ENCODE measurements around the gene PDE7B. TPM values are rescaled to one million over a fixed set of nuclear protein-coding genes. Genes with fewer than 3 reads are reported as not detected.

The PDE7B gene
- total RNA-seq, 2 experiments from 2014 or later = not detected

GRCh38 chr6:136191606-136192312 lies 340.3 kb downstream of the PDE7B start:
- ChIA-PET POLR2A (interaction anchor here (0.6 kb wide), 1 partner anchor 430 kb away, joined by 3 read pairs; no protein-coding TSS in a partner anchor), CTCF (ENCODE audit: unreplicated experiment) (no interaction called here)
- intact Hi-C loops (cut with micrococcal nuclease; ENCODE audit: unreplicated experiment) = no loop called here

GRCh38 chr6:136192902-136193301 lies 341.4 kb downstream of the PDE7B start:
- H3K27ac ChIP-seq (ENCODE audit: low read depth, low read length, poor library complexity, severe bottlenecking) = no peak overlapping the region
- no peaks in the 10 kb centered on the region for H3K36me3 ChIP-seq (ENCODE audit: insufficient read depth, low read length)
- no peaks in the 10 kb centered on the region for H3K9me2 ChIP-seq (ENCODE audit: insufficient read depth, low read length)
- ChIA-PET CTCF (ENCODE audit: unreplicated experiment) (no interaction called here), POLR2A (no interaction called here)
- H2AFZ ChIP-seq (ENCODE audit: low read length) = no peak overlapping the region
- DNase-seq (ENCODE audit: low spot score) = no peak
- H3K79me2 ChIP-seq (ENCODE audit: insufficient read depth, low read depth, low read length) = no peaks in the 10 kb centered on the region
- no peaks in the 10 kb centered on the region for H3K4me1 ChIP-seq (ENCODE audit: insufficient read depth, low read length, poor library complexity, severe bottlenecking)
- no TSS peak for BruUV-seq (replicated peaks)
- H3K4me2 ChIP-seq (ENCODE audit: low read length) = no peak overlapping the region
- no peak for TF ChIP-seq EZH2phosphoT487 (IDR thresholded peaks at IDR 0.05; ENCODE audit: borderline replicate concordance, low read depth, low read length)
- H4K20me1 ChIP-seq (ENCODE audit: insufficient read depth, low read length) = no peaks in the 10 kb centered on the region
- H3K9me3 ChIP-seq (ENCODE audit: low read length) = no peaks in the 10 kb centered on the region
- intact Hi-C loops (cut with micrococcal nuclease; ENCODE audit: unreplicated experiment) = no loop called here
- H3K4me3 ChIP-seq (ENCODE audit: low read depth, low read length, poor library complexity, severe bottlenecking) = no peak overlapping the region

More at GRCh38 chr6:136191606-136192312, 340.3 kb downstream of the PDE7B start:
- no peak overlapping the region for H3K4me3 ChIP-seq (ENCODE audit: low read depth, low read length, poor library complexity, severe bottlenecking)
- H3K4me2 ChIP-seq (ENCODE audit: low read length) = no peak overlapping the region
- H3K4me1 ChIP-seq (ENCODE audit: insufficient read depth, low read length, poor library complexity, severe bottlenecking) = no peaks in the 10 kb centered on the region
- no peaks in the 10 kb centered on the region for H3K36me3 ChIP-seq (ENCODE audit: insufficient read depth, low read length)
- BruUV-seq (replicated peaks) = no TSS peak
- no peaks in the 10 kb centered on the region for H3K9me3 ChIP-seq (ENCODE audit: low read length)
- no peak for TF ChIP-seq CTCF (conservative IDR thresholded peaks at IDR 0.05; ENCODE audit: low read length)
- no peak for TF ChIP-seq EZH2phosphoT487 (IDR thresholded peaks at IDR 0.05; ENCODE audit: borderline replicate concordance, low read depth, low read length)
- H3K79me2 ChIP-seq (ENCODE audit: insufficient read depth, low read depth, low read length) = no peaks in the 10 kb centered on the region
- H4K20me1 ChIP-seq (ENCODE audit: insufficient read depth, low read length) = no peaks in the 10 kb centered on the region
- no peak overlapping the region for H3K27ac ChIP-seq (ENCODE audit: low read depth, low read length, poor library complexity, severe bottlenecking)
- H3K9me2 ChIP-seq (ENCODE audit: insufficient read depth, low read length) = no peaks in the 10 kb centered on the region
- DNase-seq (ENCODE audit: low spot score) = no peak
- H2AFZ ChIP-seq (ENCODE audit: low read length) = no peak overlapping the region

- TF ChIP-seq EZH2phosphoT487 (IDR thresholded peaks at IDR 0.05; ENCODE audit: borderline replicate concordance, low read depth, low read length) (no peak), CTCF (conservative IDR thresholded peaks at IDR 0.05; ENCODE audit: low read length) (no peak)
- no peaks in the 10 kb centered on the region for H3K4me1 ChIP-seq (ENCODE audit: insufficient read depth, low read length, poor library complexity, severe bottlenecking)
- no peak overlapping the region for H3K27ac ChIP-seq (ENCODE audit: low read depth, low read length, poor library complexity, severe bottlenecking)
- intact Hi-C loops (cut with micrococcal nuclease; ENCODE audit: unreplicated experiment) = no loop called here
- no TSS peak for BruUV-seq (replicated peaks)
- no peak overlapping the region for H3K4me3 ChIP-seq (ENCODE audit: low read depth, low read length, poor library complexity, severe bottlenecking)
- POLR2A ChIA-PET = no interaction called here
- no peaks in the 10 kb centered on the region for H3K9me2 ChIP-seq (ENCODE audit: insufficient read depth, low read length)
- H3K79me2 ChIP-seq (ENCODE audit: insufficient read depth, low read depth, low read length) = no peaks in the 10 kb centered on the region
- no peaks in the 10 kb centered on the region for H3K36me3 ChIP-seq (ENCODE audit: insufficient read depth, low read length)
- no peaks in the 10 kb centered on the region for H4K20me1 ChIP-seq (ENCODE audit: insufficient read depth, low read length)
- no peaks in the 10 kb centered on the region for H3K9me3 ChIP-seq (ENCODE audit: low read length)
- DNase-seq (ENCODE audit: low spot score) = no peak
- H2AFZ ChIP-seq (ENCODE audit: low read length) = no peak overlapping the region
- H3K4me2 ChIP-seq (ENCODE audit: low read length) = no peak overlapping the region
- CTCF ChIA-PET (ENCODE audit: unreplicated experiment) = no interaction called here
These were observed 350.2 kb downstream of the PDE7B start for GRCh38 chr6:136201732-136202131.

Data from OCI-LY7 (cell line).